Ishikawa (cell line): ENCODE data around the gene SIAH2.

Experiments
- CEBPB ChIP-seq: IDR thresholded peaks from 2 replicates; pipeline ENCODE4 v1.6.1; 2012
- CREB1 ChIP-seq: IDR thresholded peaks from 2 replicates; pipeline ENCODE4 v1.6.1; 2012; ENCODE audit warnings: low read depth
- EGR1 ChIP-seq: IDR thresholded peaks from 2 replicates; pipeline ENCODE4 v1.6.1; 2012
- EP300 ChIP-seq: IDR thresholded peaks from 2 replicates; pipeline ENCODE4 v1.6.1; 2012; ENCODE audit warnings: borderline replicate concordance
- FOXM1 ChIP-seq: IDR thresholded peaks from 2 replicates; pipeline ENCODE4 v1.6.1; 2012; ENCODE audit warnings: low read depth, borderline replicate concordance
- MAX ChIP-seq: IDR thresholded peaks from 2 replicates; pipeline ENCODE4 v1.6.1; 2012
- NFIC ChIP-seq: IDR thresholded peaks from 2 replicates; pipeline ENCODE4 v1.6.1; 2012
- RAD21 ChIP-seq: IDR thresholded peaks from 2 replicates; pipeline ENCODE4 v1.6.1; 2012; ENCODE audit warnings: low read depth
- REST ChIP-seq: IDR thresholded peaks from 2 replicates; pipeline ENCODE4 v1.6.1; 2012; ENCODE audit warnings: low read depth, mild to moderate bottlenecking
- TAF1 ChIP-seq: IDR thresholded peaks from 2 replicates; pipeline ENCODE4 v1.6.1; 2012; ENCODE audit warnings: low read depth, mild to moderate bottlenecking
- TCF12 ChIP-seq: IDR thresholded peaks from 2 replicates; pipeline ENCODE4 v1.6.1; 2012; ENCODE audit warnings: low read depth
- TEAD4 ChIP-seq: IDR thresholded peaks from 2 replicates; pipeline ENCODE4 v1.6.1; 2012
- YY1 ChIP-seq: IDR thresholded peaks from 2 replicates; pipeline ENCODE4 v1.6.1; 2012; ENCODE audit warnings: low read depth
- ZBTB7A ChIP-seq: IDR thresholded peaks from 2 replicates; pipeline ENCODE4 v1.6.1; 2012; ENCODE audit warnings: low read depth
- TF ChIP-seq, protein P1 (sequence below): IDR thresholded peaks from 2 replicates; pipeline ENCODE4 v1.6.1; 2012

Gene SIAH2

DNA sequence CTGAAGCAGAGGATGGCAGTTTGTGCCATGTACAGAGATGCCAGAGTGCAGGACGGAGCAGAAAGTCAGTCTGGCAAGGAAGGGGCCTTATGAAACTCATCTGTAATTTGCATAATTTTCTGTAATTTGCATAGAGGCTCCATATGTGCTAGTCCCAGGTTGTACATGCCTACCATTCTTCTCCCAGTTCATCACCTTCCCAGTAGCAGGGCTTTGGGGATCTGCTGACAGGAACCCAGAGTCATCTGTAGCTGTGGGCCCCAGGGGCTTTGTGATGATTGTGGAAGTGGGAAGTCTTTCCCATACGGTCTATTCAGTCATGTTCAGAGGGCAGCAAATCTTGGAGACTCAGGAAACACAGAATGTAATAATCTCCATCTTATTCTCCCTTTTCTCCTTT is 42.4 kb upstream of the SIAH2 start:
- TF ChIP-seq CREB1: no peak
- TF ChIP-seq FOXM1: no peak
- TF ChIP-seq, protein P1, sequence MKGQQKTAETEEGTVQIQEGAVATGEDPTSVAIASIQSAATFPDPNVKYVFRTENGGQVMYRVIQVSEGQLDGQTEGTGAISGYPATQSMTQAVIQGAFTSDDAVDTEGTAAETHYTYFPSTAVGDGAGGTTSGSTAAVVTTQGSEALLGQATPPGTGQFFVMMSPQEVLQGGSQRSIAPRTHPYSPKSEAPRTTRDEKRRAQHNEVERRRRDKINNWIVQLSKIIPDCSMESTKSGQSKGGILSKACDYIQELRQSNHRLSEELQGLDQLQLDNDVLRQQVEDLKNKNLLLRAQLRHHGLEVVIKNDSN: no peak
- no peak for TF ChIP-seq TEAD4
- TF ChIP-seq RAD21: no peak
- no peak for TF ChIP-seq REST
- TF ChIP-seq CEBPB: no peak
- TF ChIP-seq YY1: no peak
- TF ChIP-seq ZBTB7A: no peak
- TF ChIP-seq TAF1: no peak
- no peak for TF ChIP-seq MAX
- no peak for TF ChIP-seq EGR1
- TF ChIP-seq TCF12: no peak

GRCh38 chr3:150803440-150803985 is 40.5 kb upstream of the SIAH2 start:
- no peak for TF ChIP-seq CREB1
- TF ChIP-seq REST: no peak
- no peak for TF ChIP-seq MAX
- no peak for TF ChIP-seq RAD21
- TF ChIP-seq ZBTB7A: no peak
- TF ChIP-seq FOXM1: no peak
- no peak for TF ChIP-seq YY1
- TF ChIP-seq EGR1: no peak
- no peak for TF ChIP-seq EP300
- TF ChIP-seq CEBPB: no peak
- TF ChIP-seq NFIC: no peak
- no peak for TF ChIP-seq TAF1
- TF ChIP-seq, protein P1: no peak
- TF ChIP-seq TCF12: no peak
- TF ChIP-seq TEAD4: no peak

DNA sequence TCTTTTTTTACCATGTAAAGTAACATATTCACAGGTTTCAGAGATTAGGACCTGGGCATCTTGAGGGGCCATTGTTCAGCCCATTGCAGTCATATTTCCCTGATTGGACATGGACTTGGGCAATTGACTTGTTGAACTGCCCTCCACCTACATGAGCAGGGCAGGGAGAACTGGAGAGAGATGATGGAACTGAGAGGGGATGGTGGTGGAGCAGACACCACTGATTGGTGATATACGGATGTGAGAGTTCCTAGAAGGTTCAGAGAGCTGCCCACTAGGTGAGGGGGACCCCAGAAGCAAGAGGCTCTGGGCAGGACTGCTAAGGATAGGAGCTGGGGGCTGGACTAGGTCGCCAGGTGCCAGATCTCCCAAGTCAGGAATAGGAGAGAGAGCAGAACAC is 37.8 kb upstream of the SIAH2 start:
- TF ChIP-seq TEAD4 (no peak), FOXM1 (no peak), EGR1 (no peak), CREB1 (no peak), MAX (no peak), ZBTB7A (no peak), TAF1 (no peak), CEBPB (no peak), YY1 (no peak), EP300 (no peak), NFIC (no peak), TCF12 (no peak), REST (no peak), RAD21 (no peak)
- TF ChIP-seq, protein P1: no peak

- TF ChIP-seq YY1 (no peak), CEBPB (peak; percentile 47; the same call in 1 of the 2 replicates)
Measured at GRCh38 chr3:150798122-150798618, 35.2 kb upstream of the SIAH2 start.
